Tibial nerve (tissue), 3 donors: ENCODE measurements around the gene MEFV.

Experiments used
- CTCF ChIP-seq, 5 experiments: fragments of 200-600 bp in 3 of 5; fragments of 450-650 bp in 2 of 5; sonication (generic) in 3 of 5; IDR thresholded peaks; one replicate each; pipeline ENCODE4 v1.5.1; 2016 to 2019; ENCODE audit warnings: antibody characterized with exemption in 5 of 5, mild to moderate bottlenecking in 3 of 5, moderate library complexity in 2 of 5
- POLR2A ChIP-seq, 2 donors: fragments of 450-650 bp; IDR thresholded peaks; one replicate each; pipeline ENCODE4 v1.6.1; 2017; ENCODE audit warnings: antibody characterized with exemption in 2 of 2, mild to moderate bottlenecking in 2 of 2, moderate library complexity in 2 of 2

GRCh38 chr16:3212006-3212405 is 44.4 kb downstream of the MEFV start:
- TF ChIP-seq CTCF (IDR thresholded peaks at IDR 0.05), result no peak
- TF ChIP-seq POLR2A (IDR thresholded peaks at IDR 0.05), result no peak
